GM18498 (cell line): ENCODE results near the gene TSPAN7.

Source experiments
- ATAC-seq: cut with Tn5 transposase; IDR thresholded peaks from one replicate; pipeline ENCODE4 v1.9.1; 2021; ENCODE audit warnings: mild to moderate bottlenecking, moderate library complexity; ENCODE audit not compliant: unreplicated experiment

The TSPAN7 gene

DNA sequence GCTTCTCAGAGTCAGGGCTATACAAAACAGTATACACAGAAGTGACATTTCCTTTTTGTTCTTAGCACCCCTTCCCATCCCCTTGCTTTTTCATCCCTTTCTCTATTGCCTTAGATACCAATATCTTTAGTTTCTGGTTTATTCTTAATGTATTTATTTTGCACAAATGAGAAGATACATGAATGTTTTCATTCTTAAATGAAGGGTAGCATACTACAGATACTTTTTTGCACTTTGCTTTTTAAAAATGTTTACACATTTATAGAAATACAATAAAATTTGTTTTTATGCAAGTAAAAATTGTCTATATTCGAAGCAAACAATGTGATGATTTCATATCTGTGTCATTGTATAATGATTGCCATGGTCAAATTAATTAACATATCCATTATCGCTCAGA is 33.1 kb downstream of the TSPAN7 start:
- ATAC-seq = no peak

DNA sequence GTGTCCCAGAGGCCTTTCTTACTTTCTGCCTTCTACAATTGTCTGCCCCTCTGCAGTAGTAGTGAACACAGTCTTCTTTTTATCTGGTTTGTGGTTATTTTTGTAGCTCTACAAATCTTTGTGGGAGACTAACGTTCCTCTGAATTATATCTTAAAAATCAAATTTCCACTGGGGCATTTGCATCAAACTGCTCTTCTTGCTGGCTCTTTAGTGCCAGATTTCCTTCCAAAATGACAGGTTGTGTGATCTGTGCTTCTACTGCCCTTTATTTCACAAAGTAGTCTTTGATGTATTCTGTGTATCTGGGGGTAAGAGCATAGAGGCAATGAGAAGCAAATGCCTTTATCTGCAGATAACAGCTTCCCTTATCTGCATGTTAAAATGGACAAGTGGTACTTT is 34.5 kb downstream of the TSPAN7 start:
- ATAC-seq = no peak

DNA sequence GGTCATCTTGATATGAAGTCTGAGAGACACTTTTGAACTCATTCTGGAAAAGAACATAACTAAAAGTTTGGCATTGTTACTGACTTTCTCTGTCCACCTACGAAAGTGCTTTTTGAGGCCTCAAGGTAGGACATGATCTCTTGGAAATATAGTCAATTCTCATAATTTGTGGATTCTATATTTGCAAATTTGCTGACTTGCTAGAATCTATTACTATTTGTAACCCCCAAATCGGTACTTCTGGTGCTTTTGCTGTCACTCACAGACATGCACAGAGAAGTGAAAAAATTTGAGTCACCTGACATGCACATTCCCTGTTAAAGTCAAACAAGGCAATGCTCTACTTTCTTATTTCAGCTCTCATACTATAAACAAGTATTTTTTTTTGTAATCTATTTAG is 35.6 kb downstream of the TSPAN7 start:
- no peak for ATAC-seq

DNA sequence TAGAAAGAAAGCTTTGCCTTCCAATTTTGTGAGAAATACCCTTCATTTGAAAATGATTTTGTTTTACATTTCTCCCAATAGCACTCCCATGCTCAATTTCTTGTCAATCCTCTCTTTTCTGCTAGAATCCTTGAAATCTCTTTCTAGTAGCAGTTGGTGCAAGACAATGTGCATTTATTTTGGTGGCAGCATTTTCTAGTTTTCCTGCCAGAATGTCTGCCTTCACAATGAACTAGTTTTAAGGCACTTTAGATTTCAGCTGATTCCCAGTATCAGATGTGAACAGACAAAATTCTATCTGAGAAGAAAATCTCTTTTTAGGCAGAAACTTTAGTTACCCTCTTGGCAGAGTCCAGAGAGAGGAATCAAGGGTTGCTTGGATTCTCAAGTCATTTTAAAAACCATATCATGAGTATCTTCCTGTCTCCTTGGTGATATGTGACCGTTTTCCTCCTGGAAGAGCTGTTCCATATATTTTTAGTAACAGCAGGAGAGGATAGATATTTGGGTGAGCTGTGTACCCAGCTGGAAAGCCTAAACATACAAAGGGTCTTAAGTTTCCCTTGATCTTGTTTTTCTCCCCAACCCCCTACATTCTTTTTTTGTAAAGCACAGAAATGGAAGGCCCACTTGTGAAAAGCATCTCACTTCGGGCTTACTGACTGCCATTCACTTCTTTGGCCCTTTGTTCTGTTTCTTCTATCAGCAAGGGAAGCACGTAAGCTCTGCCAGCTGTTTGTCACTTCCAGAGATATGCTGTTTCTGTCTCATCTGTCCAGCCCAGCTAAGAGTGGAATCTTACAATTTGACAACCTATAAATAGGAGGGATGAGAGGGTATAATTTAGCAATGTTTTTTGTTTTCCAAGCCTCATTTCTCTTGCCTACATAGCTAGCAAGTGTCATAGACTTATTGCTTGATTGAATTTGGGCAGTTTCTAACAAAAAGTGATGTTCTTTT is 38.7 kb downstream of the TSPAN7 start:
- no peak for ATAC-seq

DNA sequence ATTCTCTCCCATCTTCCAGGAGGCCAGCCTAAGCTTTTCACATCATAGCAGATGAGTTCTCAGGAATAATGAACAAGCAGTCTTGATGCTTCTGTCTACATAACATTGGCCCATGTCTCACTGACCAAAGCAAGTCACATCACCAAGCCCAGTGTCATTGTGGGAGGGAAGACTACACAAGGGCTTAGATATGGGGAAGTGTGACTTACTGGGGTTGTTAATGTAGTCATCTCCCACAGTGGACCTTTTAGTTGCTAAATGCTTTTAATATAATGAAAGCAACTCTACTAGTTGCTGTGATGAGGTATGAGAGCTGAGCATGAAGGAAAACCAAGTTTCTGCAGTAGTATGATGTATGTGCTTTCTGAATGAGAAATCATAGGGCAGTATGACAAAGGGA is 40.5 kb downstream of the TSPAN7 start:
- no peak for ATAC-seq

DNA sequence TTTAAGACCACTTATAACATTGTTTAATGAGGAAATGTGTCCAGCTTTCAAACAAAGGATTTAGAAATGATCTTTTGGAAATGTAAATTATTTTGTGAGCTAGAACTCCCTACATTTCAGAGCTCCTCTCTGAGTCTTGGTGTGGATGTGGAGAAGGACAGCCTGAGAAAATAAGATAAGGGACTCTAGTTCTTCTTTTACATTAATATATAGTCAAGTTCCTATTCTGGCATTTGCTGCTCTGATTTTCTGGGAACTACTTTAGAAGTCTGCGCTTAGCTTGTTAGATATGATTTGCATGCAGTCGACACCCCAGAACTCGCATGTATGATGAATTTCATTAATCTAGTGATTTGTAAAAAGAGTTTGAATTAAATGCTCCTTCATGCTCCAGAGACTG is 45.5 kb downstream of the TSPAN7 start:
- ATAC-seq = no peak

DNA sequence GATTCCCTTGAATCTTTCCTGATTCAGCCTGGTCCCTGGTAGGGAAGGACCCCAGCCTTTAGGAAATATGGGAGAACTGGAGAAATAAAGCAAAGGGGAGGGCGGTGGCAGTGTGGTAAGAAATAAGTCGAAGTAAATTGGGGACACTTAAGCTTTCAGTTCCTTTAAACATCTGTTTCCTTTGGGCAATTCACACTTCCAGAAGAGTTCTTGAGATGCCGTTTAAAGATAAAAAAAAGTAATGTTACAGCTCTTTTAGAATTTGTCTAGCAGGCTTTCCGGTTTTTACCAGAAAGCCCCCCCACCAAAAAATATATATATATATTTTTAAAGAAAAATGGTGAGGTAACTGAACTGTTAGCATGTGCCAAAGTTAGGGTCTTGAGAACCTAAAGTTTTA is 46.6 kb downstream of the TSPAN7 start:
- no peak for ATAC-seq

DNA sequence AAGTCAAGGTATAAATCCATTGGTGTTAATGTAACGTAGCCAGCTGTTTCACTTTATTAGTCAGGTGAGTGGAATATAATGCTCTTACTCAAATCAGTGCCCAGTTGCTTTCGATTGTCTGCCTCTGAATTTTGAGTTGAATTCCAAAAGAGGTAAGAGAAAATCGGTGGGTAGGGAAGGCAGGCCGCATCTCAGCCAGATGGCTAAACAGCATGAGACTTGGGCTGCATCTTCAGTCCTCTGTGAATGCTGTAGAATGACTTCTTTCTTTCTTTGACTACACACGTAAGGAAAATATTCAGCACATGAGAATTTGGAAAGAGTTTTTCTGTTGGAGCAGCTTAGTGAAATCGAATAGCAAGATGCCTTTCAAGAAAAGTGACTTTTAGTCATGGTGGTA is 49.5 kb downstream of the TSPAN7 start:
- ATAC-seq = no peak

DNA sequence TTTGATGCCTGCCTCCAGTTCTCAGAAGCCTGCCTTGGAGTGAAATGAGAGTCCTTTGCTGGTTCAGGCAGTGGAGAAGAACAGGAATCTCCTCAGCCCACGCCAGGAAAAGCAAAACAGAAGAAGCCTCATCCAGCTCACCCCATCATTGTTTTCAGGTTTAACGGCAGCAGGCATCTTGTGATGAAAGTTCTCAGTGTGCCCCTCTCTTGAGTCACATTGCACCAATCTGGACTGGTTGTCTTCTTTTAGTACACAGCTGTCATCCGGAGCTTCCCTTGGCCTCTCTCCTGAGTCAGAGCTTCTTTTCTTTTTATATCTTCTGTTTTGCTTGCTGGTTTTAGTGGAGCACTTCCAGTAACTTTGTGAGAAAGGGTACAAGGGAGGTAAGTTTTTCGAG is 50.9 kb downstream of the TSPAN7 start:
- no peak for ATAC-seq

DNA sequence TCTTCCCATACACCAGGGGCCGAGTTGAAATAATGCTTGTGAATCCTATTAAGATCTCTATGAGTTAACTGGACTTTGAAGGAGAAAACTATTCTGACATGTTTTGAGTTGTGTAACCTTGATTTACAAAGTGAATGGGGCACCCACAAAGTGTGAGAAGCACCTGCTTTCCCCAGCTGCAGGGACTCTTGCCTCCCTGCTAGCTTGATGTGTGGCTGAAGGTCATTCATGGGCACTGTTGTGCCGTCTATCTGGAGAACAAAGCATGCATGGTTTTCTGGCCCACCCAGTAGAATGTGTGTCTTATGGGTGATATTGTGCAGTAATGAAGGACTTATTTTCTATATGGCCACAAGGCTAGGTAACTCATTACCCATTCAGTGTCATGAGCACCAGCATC is 53.1 kb downstream of the TSPAN7 start:
- no peak for ATAC-seq

DNA sequence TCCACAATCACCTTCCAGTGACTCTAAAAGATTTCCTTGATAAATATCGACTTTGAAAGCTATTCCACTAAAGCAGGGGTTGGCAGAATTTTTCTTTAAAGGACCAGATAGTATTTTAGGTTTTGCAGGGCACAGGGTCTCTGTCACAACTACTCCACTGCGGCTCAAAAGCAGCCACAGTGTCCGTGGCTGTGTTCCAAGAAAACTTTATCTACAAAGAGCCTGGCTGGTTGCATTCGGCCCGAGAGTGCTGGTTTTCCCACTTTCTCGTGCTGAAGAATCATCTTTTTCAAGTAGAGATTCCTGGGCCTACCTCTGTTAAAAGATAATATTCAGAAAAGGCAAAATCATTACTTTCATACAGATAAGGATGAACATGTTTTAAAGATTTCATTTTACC is 55.6 kb downstream of the TSPAN7 start:
- ATAC-seq = no peak

DNA sequence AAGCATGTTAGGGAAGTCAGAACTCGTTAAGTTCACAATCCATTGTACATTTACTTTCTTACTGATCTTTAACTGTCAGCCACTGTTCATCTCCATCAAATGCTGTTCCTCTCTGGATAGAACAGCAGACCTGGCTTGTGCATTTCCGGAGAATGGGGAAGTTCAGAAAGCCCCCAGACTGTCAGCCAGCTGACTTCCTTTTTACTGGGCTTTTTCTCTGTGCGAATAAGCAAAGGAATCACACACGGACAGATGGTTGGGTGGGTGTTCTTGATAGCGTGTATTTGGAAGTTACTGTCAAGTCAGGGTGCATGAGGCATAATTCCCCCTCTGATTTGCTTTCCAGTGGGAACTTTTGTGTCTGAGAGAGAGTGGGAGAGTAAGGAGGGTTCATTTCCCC is 56.8 kb downstream of the TSPAN7 start:
- no peak for ATAC-seq

DNA sequence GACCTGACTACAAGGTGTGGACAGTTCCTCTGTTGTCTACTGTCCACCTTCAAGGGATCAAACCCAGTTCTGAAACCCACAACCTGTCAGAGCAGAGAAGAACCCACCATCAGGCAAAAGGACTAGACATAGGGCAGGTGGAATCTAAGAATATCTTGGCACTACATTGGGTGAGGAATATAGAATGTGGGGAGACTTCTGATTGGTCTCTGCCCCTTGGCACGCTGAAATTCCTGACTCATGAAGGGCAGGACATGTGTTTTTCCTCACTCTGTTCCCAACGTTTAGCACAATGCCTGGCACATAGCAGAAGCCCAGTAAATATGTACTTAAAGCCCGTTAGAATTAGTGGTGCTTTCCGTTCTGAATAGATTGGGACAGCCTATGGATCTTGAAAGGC is 59.3 kb downstream of the TSPAN7 start:
- no peak for ATAC-seq

DNA sequence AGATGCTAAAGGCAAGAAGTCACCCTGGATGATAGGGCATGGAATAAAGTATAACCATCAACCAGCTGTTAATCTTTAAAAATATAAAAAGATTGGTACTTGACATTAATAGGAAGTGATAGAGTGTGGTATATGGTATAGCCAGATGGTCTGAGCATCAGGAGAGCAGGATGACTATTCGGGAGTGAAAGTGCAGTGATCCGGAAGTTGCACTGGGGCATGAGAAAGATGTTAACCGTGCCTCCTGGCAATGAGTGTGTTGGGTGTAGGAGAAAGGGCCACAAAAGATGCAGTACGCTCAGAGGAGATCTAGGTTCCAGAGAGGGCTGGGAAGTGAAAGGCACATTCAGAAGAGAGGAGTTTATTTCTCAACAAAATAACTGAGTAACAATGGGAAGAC is 65.0 kb downstream of the TSPAN7 start:
- no peak for ATAC-seq

DNA sequence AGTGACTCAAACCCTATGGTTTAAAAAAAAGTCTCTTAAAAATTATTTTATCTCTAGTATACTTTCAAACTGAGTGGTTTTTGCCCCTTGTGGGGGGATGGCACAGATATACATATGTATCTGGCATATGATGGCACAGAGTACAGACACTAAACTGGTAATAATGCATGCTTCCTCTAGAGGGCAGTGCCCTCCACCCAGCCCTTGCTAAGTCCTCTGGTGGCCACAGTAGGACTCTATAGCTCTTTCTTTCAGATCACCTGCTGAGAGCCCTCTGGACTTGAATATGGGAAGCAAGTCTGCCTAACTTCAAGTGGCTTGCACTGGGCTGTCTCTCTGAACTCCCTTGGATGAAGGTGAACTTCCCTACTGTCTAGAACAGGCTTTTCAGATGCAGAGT is 66.3 kb downstream of the TSPAN7 start:
- peak; percentile 60 for ATAC-seq

DNA sequence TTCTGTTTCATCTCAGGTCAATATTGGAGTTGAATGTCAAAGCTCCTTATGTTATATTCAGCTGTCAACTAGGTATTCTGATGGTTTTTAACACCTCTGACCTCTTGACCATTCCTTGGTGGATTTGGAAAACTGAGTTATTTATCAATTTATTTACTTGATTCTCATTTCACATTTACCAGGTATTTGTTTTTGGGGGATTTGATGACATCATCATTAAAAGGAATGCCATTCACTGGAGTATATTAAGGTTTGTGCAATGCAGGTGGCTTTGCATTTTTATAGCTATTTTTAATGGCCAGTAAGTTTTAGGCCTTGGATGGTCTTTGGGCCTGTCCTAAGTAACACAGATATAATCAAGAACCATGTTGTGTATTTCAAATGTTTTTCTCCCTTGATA is 67.2 kb downstream of the TSPAN7 start:
- ATAC-seq = no peak

DNA sequence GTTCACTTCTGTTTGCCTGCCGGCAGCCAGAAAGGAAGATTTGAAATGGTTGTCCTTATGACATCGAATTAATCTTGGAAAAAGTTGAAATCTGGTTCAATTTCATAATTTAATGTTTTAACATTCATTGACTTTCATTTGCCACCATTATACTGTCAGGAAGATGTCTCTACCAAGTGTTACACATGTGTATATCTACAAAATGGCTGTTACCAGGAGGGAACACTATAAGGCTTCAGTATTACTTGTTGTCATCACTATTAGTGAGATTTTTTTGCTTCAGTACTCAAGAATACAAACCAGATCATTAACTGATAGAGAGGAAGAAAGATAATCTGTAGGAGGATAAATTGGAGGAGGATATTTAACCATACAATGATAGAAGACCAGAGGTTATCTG is 71.2 kb downstream of the TSPAN7 start:
- ATAC-seq = no peak

DNA sequence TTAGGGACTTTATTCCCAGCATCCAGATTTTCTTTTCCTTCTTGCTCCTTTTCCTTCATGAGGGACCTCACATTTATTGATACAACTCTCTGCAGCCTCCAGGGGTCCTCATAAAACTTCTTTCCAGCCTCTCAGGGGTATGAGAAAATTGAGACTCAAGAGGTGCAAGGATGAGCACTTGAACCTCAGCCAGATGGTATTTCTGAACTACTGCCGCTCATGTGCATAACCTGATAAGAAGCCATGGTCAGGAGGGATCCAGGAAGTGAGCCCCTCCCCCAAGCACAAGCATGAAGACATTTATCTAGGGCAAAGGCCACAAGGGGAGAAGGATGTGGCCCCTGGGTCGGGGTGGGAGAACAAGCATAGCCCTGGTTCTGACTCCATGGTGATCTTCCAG is 73.3 kb downstream of the TSPAN7 start:
- no peak for ATAC-seq

DNA sequence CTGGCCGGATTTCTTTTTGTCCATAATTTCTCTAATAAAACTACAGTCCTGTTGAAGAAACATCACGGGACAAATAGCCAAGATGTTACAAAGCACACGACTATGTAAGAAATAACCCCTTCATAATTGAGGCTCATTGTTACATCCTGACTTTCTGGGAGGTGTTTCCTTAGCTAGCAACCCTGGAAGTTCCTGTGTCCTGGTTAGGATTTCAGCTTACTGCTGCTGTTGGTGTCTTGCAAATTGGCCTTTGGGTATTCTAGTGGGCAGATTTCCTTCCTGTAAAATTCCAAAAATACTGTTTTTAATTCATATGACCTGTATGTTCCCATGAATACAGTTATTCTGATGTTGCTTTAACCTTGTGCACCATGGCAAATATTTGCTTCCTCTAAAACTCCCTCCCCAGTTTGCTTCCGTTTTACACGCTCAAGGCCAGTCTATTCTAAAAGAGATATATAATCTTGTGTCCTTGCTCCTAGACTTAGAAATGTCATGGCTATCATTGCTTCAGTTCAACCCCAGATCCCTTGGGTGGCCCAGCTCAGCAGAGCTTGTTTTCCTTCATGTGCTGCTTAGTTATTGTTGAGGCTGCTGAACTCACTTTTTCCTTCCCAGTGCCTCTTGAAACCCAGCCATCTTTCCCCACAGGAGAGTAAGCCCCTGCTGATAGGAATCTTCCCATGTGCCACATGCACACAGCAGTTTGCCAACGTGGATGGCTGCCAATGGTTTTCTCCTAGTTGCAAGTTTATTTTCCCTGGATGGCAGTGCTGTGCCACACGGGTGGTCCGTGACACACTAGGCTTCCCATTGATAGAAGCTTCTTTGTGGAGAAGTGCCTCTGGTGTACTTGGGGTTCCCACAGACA is 75.8 kb downstream of the TSPAN7 start:
- ATAC-seq = no peak

DNA sequence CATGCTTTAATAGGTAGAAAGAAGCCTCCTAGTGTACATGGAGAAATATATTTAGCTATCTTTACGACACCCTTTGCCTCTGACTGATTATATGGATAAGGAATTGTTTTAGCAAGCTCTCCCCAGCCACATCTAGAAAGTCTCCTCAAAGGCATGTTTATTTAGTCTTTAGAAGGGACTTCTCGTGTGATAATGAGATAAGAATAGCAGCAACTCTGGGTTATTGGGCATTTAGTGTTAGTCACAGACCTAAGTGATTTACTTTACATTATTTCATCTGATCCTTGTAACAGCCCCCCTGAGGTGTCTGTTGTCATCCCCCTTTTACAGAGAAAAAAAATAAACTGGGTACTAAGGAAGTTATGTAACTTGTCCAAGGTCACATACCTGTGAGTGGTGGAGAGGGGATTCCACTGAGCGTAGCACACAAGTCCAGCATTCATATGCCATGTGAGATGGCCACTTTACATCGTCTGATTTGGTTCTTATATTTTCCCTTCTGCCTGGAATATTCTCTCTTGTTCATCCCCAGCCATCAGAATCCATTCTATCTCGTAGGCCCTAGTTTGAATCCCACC is 77.7 kb downstream of the TSPAN7 start:
- no peak for ATAC-seq

DNA sequence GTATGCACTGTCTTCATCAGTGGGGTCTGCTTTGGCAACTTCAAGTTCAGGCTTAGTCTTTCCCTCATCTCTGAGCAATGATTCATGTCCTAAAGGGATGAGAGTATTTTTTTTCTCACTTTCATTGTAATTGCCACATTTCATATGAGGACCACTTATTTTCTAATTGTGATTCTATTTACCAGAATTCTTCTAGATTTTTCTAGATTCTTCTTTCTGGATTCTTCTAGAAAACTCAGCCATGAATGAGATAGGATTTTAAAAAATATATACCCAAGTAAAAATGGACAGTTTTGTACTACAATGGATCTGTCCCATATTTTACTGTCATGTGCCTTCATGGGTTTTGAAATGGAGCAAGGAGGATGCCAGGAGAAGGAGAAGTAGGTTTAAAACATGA is 78.4 kb downstream of the TSPAN7 start:
- no peak for ATAC-seq

DNA sequence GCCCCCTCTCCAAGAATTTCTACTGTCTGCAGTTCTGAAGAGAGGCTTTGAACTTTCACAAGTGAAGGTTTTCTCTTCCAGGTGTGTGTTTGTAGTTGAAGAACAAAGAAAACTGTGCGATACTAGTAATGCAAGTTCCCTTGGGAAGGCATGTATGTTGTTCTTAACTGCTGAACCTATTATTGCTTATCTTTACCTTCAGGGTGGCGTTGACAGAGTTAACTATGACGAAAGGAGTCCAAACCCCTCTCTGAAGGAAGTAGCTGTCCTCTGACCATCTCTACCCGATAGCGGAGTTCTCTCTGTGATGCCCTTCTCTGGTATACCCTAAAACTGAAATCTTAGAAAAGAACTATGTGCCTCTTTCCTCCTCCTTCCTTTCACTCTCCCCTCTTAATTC is 79.9 kb downstream of the TSPAN7 start:
- ATAC-seq = no peak
